Activated CD8-positive, alpha-beta memory T cell treated with anti-CD3 and anti-CD28 coated beads for 48 hours (primary cell): Measurements from ENCODE around the gene NDFIP1.
A peak's percentile ranks its signal among the peaks of the same experiment; 100 is the strongest.
"Not testable (repeated sequence)": the region's sequence is repeated elsewhere in the genome, so short reads cannot be mapped to it uniquely, and the experiment has no call there.

ENCODE experiments used
- DNase-seq, 3 experiments: peaks; one replicate each; pipeline ENCODE4 v3.0.0-alpha.2; 2020; ENCODE audit warnings: low read depth in 2 of 3, low spot score in 2 of 3

NDFIP1 gene

GRCh38 chr5:142108432-142109330 lies at the start of gene NDFIP1:
Gene NDFIP1 (plus strand): TSS chr5:142108779. CDS start chr5:142108975, 196 bp downstream.
- DNase-seq, result peak; percentile 68 to 78 (median 76)

DNA sequence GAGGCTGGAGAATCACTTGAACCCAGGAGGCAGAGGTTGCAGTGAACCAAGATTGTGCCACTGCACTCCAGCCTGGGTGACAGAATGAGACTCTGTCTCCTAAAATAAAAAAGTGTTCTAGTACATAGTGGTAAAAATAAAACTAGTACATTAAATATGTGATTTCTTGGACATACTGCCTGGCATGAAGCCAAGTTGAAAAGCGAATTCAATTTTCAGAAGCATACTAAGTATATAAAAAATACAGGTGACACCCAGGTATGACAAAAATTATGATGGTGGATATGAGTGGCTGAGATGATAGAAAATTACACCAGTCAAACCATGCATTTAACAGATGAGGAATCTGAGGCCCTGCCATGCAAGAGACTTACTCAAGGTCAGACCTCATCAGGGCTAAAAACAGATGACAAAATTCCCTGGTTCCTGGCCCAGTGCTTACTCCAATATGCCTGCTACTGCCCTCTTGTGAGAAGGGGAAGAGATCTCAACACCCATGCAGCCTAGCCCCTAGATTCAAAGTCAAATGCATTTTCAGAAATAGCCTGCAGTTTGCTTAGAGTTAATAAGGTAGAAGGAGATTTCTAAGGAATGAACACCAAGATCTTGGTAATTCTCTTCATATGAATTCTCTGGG lies 49.2 kb upstream of the NDFIP1 start:
- no peak for DNase-seq

DNA sequence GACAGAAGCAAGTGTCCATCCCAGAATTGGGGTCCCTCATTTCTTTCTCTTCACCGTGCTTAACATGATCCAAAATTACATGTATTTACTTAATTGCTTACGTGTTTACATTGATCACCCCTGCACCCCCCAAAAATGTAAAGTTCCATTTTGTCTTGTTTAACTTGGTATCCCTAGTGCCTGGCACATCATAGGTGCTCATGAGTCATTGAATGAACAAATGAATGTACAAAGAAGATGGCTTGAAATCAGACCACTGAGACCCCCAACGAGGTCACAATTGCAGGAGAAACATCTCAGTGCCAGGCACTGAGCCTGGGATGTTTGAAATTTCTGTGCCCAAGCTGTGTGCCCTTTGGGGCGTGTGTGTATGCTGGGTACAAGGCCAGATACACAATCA lies 45.2 kb upstream of the NDFIP1 start:
- no peak for DNase-seq

- DNase-seq, result no peak
Measured at GRCh38 chr5:142063878-142064331, 44.7 kb upstream of the NDFIP1 start.

GRCh38 chr5:142065273-142065672 lies 43.3 kb upstream of the NDFIP1 start:
- DNase-seq, result no peak

DNA sequence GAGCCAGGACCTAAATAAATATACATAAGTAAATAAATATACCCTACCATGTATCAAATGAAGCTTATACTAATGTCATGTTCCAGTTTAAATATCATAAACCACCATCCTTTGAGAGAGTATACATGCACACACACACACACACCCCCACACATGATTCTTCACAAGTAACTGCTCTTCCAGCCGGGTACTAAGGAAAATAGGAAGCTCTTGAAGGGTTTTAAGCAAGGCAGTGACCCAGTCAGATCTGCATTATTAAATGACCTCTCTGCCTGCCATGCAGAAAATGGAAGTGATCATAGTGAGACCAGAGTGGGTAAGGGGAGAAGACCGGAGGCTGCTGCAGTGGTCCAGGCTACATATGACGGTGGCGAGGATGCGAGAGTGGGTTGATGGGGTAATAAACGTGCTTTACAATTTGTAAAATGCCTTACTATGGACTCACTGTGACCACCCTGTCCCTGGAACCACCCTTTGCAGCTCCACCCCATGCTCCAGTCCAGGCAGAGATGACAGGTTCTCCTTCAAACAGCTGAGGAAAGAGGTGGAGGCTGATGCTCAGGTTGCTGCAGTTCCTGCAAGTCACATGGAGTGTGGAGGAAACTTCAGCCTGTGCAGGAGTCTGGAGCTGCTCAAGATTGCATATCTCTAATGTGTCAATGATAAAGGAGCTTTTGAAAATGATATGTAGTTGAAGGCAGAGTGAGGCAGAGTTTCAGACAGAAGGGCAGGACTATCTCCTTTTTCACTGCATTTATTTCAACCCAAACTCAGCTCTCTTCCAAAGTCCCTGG lies 38.8 kb upstream of the NDFIP1 start:
- DNase-seq, result no peak

- no peak for DNase-seq
Measured at GRCh38 chr5:142070734-142071133, 37.8 kb upstream of the NDFIP1 start.

- DNase-seq, result no peak
Measured at GRCh38 chr5:142072488-142072887, 36.1 kb upstream of the NDFIP1 start.

DNA sequence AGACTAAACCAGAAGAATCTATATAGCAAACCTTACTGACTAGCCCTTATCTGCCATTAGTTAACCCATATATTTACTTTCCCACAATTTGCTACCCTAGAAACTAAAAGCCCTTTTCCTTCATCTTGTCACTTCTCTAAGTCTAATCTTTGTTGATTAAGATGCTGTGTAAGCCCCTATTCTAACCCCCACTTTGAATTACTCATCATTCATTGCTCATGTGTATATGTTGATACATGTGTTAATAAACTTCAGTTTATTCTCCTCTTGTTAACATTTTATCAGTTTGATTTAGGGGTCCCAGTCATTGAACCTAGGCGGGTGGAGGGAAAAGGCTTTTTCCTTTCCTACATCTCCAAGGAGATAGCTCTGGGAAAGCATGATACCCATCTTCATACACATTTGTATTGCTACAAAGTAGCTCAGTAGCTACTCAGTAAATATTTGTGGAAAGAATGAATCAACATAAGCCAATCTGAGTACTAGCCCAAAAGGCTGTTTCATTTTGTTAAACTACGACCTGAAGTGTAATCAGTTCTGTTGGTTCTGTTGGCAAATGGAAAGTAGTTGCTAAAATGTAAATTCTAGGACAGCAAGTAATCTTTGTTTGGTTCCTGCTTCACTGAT lies 35.1 kb upstream of the NDFIP1 start:
- DNase-seq, result no peak

DNA sequence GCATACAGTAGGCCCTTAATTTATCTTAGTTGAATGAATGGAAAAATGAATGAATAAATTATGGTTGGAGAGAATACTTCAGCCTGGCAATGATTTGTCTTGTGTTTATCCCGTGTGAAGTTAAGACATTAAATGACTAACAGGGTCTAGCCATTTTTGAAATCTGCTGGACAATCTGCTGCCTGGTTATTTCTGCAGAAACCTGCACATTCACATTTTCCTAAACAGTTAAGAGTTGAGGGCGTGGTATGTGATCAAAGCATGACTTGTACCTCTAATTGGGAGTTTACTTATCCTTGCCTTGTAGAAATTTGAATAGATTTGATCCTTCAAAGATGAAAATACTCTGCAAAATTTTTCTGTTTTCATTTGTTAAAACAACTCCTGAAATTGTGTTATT lies 34.6 kb upstream of the NDFIP1 start:
- no peak for DNase-seq

DNA sequence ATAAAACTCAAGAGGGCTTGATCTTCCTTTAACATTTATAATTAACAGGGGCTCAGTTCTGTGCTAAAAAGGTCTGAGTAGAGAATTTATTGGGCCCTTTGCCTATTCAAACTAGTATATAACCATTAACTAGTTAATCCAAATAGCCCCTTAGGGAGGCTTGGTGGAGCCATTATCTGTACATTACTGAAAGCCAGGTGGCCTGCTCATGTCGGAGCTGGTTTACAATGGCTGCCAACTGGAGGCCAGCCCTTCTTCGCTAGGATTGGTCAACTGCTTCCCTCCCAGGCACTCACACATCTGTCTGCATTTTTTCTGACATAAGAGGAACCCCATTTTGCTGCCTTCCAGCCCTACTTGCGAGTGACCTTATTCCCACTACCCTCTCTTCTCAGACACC lies 30.4 kb upstream of the NDFIP1 start:
- DNase-seq, result no peak

GRCh38 chr5:142078706-142079105 lies 29.9 kb upstream of the NDFIP1 start:
- DNase-seq, result no peak

DNA sequence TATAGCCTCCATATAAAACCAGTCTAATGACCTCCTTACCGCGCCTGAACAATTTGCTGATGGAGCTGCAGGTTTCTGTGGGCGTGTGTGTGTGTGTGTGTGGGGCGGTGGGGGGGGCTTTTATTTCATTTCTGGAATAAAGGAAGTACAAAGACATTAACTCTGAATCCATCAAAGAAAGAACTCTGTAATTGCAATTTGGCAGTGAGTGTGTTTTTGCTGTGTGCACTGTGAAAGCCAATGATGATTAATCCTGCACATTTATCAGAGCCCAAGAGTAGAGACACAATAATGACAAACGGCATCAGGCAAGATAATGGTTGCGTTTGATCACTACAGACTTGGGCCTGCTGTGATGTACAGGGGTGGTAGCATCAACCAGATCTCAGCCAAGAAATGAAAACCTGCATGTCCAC lies 29.3 kb upstream of the NDFIP1 start:
- DNase-seq, result no peak

- DNase-seq, result no peak
Measured at GRCh38 chr5:142080248-142080647, 28.3 kb upstream of the NDFIP1 start.

- no peak for DNase-seq
Measured at GRCh38 chr5:142082182-142082781, 26.3 kb upstream of the NDFIP1 start.

DNA sequence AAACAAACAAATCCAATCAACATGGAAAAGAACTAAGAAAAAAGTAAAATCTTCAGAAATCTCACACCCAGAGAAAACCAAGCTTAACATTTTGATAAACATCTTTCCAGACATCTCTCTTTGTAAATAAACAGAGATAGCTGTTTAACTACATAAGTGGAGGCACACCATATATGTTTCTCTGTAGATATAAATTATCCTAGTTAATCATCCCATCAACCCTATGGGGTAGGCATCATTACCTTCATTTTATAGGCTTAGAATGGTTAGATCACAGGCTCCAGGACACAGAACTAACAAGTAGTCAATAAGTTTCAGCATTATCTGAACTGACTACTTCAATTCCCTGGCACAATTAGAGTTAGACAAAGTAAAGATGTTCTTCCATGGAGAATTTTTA lies 22.4 kb upstream of the NDFIP1 start:
- no peak for DNase-seq

- DNase-seq, result no peak
Measured at GRCh38 chr5:142086679-142087078, 21.9 kb upstream of the NDFIP1 start.

DNA sequence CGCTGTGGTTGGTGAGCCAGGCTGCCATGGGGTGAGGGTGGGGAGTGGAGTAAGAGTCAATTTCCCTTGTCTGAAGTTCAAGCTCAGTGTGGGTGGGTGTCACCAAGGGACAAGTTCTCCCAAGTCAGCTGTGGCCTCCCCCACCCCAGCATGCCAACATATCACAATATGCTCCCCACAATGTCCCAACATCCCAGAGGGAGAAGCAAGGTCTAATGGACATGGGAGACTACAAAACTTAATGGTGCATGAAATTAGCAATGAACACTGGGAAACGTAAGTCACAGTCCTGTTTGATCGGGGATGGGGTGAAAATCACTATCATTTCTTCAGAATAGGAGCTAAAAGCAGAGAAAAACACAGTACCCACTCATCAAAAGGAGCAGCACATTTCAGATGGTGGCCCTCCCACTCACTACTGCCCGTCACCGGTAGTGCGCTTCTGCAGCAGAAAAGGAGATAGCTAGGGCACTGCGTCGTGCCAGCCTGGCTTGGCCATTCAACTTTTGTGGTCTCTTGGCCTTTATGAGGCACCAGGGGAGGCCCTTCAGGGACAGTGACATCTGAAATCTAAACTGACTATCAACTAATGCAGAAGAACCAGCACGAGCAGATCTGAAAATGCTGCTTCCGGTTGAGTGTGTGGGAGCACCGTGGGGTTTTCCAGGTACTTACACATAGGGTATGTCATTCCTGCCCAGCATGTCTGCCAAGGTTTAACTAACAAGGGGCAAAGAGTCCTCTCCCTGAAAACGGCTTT lies 20.5 kb upstream of the NDFIP1 start:
- no peak for DNase-seq

DNA sequence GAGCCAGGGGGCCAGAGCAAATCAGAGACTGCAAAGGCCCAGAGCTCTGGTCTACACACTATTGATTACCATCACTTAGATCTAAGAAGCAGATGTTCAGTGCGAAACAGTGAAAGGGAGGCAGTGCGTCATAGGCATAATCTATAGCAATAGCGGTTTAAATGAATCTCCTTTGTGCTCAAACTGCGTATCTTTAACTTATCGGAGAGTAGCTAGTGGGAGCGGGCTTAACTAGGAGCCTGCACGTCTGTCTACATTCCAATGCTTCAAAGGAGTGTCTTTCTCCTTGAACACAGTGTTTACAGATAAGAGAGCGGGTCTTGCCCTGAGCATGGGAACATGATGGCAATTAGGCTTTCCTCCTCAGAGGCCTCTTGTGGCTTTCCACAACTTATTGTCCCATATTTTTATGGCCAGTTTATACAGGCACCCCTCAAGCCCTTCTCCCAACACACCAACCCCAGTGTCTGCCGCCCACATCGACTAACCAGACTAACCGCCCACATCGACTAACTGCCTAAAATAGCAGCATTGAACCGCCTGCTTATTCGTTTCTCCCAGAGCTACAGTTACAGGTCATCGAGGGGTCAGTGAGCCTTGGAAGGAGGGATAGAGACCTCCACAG lies 19.6 kb upstream of the NDFIP1 start:
- DNase-seq, result not testable (repeated sequence)

DNA sequence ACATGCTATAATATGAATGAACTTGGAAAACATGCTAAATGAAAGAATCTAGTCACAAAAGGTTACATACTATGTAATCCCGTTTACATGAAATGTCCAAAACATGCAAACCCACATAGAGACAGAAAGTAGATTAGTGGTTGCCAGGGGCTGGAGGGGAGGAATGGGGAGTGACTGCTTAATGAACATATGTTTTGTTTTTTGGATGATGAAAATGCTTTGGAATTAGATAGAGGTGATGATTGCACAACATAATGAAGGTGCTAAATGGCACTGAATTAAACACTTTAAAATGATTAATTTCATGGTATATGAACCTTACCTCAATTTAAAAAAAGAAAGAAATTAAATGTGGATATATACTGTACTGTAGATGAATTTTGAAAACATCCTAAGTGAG lies 17.6 kb upstream of the NDFIP1 start:
- DNase-seq, result no peak
